ENCODE results near the gene LYSMD3.

The LYSMD3 gene

DNA sequence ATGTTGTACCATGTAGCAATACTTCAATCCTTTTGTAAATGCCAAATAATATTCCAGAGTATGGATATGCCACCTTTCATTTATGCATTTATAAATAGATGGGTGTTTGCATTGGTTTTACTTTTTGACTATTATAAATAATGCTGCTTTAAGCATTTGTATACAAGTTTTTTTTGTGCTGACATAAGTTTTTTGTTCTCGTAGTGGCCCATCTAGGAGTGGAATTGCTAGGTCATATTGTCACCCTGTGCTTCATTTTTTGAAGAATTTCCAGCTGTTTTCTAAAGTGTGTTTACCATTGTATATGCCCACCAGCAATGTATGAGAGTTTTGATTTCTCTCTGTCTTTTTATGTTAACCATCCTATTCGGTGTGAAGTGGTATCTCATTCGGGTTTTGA lies 36.1 kb upstream of the LYSMD3 start:
- TF ChIP-seq, protein P1, sequence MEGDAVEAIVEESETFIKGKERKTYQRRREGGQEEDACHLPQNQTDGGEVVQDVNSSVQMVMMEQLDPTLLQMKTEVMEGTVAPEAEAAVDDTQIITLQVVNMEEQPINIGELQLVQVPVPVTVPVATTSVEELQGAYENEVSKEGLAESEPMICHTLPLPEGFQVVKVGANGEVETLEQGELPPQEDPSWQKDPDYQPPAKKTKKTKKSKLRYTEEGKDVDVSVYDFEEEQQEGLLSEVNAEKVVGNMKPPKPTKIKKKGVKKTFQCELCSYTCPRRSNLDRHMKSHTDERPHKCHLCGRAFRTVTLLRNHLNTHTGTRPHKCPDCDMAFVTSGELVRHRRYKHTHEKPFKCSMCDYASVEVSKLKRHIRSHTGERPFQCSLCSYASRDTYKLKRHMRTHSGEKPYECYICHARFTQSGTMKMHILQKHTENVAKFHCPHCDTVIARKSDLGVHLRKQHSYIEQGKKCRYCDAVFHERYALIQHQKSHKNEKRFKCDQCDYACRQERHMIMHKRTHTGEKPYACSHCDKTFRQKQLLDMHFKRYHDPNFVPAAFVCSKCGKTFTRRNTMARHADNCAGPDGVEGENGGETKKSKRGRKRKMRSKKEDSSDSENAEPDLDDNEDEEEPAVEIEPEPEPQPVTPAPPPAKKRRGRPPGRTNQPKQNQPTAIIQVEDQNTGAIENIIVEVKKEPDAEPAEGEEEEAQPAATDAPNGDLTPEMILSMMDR (IDR thresholded peaks at IDR 0.05; ENCODE audit: low read depth, low read length) = no peak
- TF ChIP-seq POLR2A (IDR thresholded peaks at IDR 0.05; ENCODE audit: extremely low read depth, insufficient read length) = no peak
- TF ChIP-seq, protein P2, sequence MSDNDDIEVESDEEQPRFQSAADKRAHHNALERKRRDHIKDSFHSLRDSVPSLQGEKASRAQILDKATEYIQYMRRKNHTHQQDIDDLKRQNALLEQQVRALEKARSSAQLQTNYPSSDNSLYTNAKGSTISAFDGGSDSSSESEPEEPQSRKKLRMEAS (IDR thresholded peaks at IDR 0.05; ENCODE audit: low read depth, low read length) = no peak
- TF ChIP-seq MYC (IDR thresholded peaks at IDR 0.05; ENCODE audit: low read depth, low read length) = no peak
- H3K4me3 ChIP-seq (ENCODE audit: low read depth, low read length) = no peak overlapping the region
- DNase-seq (ENCODE audit: low read depth) = no peak

DNA sequence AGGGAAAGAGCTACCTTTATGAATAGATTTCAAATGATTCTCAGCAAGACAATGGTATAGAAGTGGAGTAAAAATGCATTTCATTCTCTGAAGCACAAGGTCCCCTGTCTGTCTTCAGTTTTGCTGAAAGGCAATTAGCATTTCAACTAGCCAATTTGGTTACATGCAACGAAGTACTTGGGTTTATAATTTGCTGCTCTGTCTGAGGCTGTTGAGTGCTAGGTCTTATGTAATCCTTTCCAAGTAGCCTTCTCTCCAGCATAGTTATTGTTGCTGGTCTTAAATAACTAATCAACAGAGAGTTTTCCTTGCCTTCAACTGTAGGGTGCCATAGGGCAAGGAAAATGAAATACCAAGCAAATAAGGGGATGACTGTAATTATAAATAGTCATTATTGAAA lies 33.7 kb upstream of the LYSMD3 start:
- TF ChIP-seq POLR2A (IDR thresholded peaks at IDR 0.05; ENCODE audit: extremely low read depth, insufficient read length) (no peak), MYC (IDR thresholded peaks at IDR 0.05; ENCODE audit: low read depth, low read length) (no peak)

DNA sequence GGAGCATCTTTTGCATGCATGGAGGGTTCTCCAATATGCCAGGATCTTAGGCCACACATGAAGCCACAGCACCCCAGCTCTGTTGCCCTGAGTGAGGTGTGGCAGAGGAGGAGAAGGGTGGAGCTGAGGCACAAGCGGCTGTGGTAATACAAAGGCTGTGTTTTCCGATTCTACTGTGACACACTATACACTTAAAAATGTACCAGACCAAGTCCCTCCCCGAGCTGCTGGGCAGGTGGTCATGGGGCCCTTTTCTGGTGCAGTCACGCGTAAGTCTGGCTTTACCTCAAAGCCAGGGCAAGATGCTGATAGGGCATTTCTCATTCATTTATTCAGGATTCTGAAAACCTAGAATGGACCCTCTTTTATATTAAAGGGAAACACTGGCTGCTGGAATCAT lies 33.0 kb upstream of the LYSMD3 start:
- DNase-seq (ENCODE audit: low read depth) = no peak
- H3K4me3 ChIP-seq (ENCODE audit: low read depth, low read length) = no peak overlapping the region
- TF ChIP-seq, protein P1 (IDR thresholded peaks at IDR 0.05; ENCODE audit: low read depth, low read length) = no peak
- TF ChIP-seq MYC (IDR thresholded peaks at IDR 0.05; ENCODE audit: low read depth, low read length) (no peak), POLR2A (IDR thresholded peaks at IDR 0.05; ENCODE audit: extremely low read depth, insufficient read length) (no peak)
- TF ChIP-seq, protein P2 (IDR thresholded peaks at IDR 0.05; ENCODE audit: low read depth, low read length) = no peak

More for the DNA sequence above, 33.7 kb upstream of the LYSMD3 start:
- no peak overlapping the region for H3K4me3 ChIP-seq (ENCODE audit: low read depth, low read length)
- no peak for DNase-seq (ENCODE audit: low read depth)

DNA sequence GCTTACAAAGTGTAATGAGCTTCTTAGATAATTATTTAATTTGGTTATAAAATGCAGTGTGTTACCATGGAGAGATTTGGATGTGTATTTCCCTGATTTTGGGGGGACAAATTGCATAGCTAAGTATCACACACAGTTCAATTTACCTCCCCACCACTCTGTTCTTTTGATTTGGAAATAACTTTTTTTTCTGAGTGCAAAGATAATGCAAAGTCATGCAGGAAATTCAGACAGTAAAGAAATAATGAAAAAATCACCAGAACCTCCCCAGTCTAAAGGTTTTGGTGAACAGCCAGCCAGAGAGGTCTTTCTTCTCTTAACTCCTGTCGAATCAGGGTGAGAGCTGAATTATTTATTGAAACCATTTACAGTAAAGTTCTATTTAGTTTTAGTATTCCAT lies 32.4 kb upstream of the LYSMD3 start:
- no peak overlapping the region for H3K4me3 ChIP-seq (ENCODE audit: low read depth, low read length)
- TF ChIP-seq, protein P2 (IDR thresholded peaks at IDR 0.05; ENCODE audit: low read depth, low read length) = no peak
- TF ChIP-seq MYC (IDR thresholded peaks at IDR 0.05; ENCODE audit: low read depth, low read length) = no peak
- TF ChIP-seq, protein P1 (IDR thresholded peaks at IDR 0.05; ENCODE audit: low read depth, low read length) = no peak
- no peak for TF ChIP-seq POLR2A (IDR thresholded peaks at IDR 0.05; ENCODE audit: extremely low read depth, insufficient read length)
- DNase-seq (ENCODE audit: low read depth) = no peak

DNA sequence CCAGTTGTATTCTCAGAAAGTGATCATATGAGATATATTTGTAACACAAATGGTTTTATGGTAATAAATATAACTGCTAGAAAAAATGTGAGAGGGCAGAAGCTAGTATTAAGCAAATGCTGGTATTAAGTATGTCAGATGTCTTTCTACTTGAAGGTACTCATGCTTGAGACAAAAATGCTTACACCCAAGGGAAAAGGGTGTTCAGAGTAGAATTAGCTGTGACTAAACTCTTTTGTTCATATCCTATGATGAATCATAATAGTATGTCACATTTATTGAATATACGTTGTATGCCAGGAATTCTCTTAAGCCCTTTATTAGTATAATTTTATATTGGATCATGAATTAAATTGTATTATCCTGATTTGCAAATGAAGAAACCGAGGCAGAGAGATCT lies 31.4 kb upstream of the LYSMD3 start:
- TF ChIP-seq POLR2A (IDR thresholded peaks at IDR 0.05; ENCODE audit: extremely low read depth, insufficient read length) = no peak
- no peak for TF ChIP-seq MYC (IDR thresholded peaks at IDR 0.05; ENCODE audit: low read depth, low read length)
- TF ChIP-seq, protein P1 (IDR thresholded peaks at IDR 0.05; ENCODE audit: low read depth, low read length) = no peak
- TF ChIP-seq, protein P2 (IDR thresholded peaks at IDR 0.05; ENCODE audit: low read depth, low read length) = no peak
- H3K4me3 ChIP-seq (ENCODE audit: low read depth, low read length) = no peak overlapping the region
- DNase-seq (ENCODE audit: low read depth) = no peak

DNA sequence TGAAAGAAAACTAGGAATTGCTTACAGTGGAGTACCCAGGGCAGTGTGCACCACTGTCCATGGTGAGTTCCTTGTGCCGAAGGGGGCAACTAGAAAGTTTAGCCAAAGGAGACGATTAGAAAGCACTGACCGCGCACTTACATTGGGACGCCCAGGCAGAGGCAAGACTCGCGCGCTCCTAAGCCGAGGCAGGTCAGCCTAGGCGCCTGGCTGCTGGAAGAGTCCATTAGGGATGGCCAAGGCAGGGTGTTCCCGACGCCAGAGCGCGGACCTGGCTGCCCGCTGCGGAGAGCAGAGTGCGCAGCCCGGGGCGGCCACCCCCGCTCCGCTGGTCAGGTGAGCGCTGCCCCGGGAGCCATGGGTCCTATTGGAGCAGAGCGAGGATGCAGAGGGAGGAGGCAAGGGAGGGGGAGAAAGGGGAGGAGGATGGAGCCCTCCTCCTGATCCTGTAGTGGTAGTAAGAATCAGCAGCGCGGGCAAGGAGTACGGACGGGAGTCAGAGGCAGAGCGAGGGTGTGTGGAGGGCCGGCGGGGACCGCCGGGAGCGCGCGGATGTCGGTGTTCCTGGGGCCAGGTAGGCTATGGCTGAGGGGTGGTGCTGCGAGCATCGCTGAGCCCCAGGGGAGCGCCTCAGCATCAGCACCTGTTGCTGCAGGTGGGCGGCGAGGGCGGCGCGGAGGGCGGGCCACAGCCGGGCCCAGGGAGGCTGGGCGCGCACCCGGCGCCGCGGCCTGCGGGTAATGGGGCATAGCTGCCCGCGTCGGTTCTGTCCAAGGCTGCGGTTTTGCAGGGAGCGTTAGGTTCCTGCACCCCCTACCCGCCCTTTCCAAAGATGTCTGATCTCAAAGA lies 29.2 kb upstream of the LYSMD3 start, which contains the start of gene ADGRV1:
Gene ADGRV1 (plus strand): TSS at position 454 of the 849 bp plus-strand sequence. CDS start 99 bp downstream, at position 553.
- DNase-seq (ENCODE audit: low read depth) = no peak
- H3K4me3 ChIP-seq (ENCODE audit: low read depth, low read length) = no peak within 1 kb of the TSS
- TF ChIP-seq, protein P1 (IDR thresholded peaks at IDR 0.05; ENCODE audit: low read depth, low read length) = no peak
- TF ChIP-seq, protein P2 (IDR thresholded peaks at IDR 0.05; ENCODE audit: low read depth, low read length) = no peak
- TF ChIP-seq MYC (IDR thresholded peaks at IDR 0.05; ENCODE audit: low read depth, low read length) (no peak), POLR2A (IDR thresholded peaks at IDR 0.05; ENCODE audit: extremely low read depth, insufficient read length) (no peak)
